Activated CD8-positive, alpha-beta T cell treated with anti-CD3 and anti-CD28 coated beads, Interleukin-2, amount 10 ng/mL, durations not matched to agents 7 days and 5 days (primary cell): ENCODE measurements around the gene WDR19. TPM values are rescaled to one million over a fixed set of nuclear protein-coding genes. Genes with fewer than 3 reads are reported as not detected.
"Not testable (repeated sequence)": the region's sequence is repeated elsewhere in the genome, so short reads cannot be mapped to it uniquely, and the experiment has no call there.

Source experiments
- ATAC-seq: fragments of 150-1000 bp; cut with Tn5 transposase; one replicate; pipeline ENCODE4 v1.10.0; 2021; ENCODE audit warnings: moderate library complexity
- CTCF ChIA-PET: fragments of 350-600 bp; sonication (Branson Sonifier 250); formaldehyde crosslinking; loops from one replicate; lab custom pipeline; 2021; ENCODE audit warnings: antibody characterized with exemption; lab: Charles Lee
- POLR2A ChIA-PET: fragments of 350-600 bp; sonication (Branson Sonifier 250); formaldehyde crosslinking; loops from one replicate; lab custom pipeline; 2021; ENCODE audit warnings: antibody characterized with exemption; lab: Charles Lee
- DNase-seq: peaks from one replicate; pipeline ENCODE4 v3.0.0-alpha.2; 2020
- H3K27ac Mint-ChIP-seq: one replicate; pipeline ENCODE4 v1.8.0; 2021; ENCODE audit warnings: mild to moderate bottlenecking, mixed read lengths
- H3K27me3 Mint-ChIP-seq: one replicate; pipeline ENCODE4 v1.8.0; 2021; ENCODE audit warnings: low read depth, mixed read lengths
- H3K36me3 Mint-ChIP-seq: one replicate; pipeline ENCODE4 v1.8.0; 2021; ENCODE audit warnings: low read depth, mixed read lengths
- H3K4me1 Mint-ChIP-seq: one replicate; pipeline ENCODE4 v1.8.0; 2021; ENCODE audit warnings: low read depth, mixed read lengths
- H3K4me3 Mint-ChIP-seq: one replicate; pipeline ENCODE4 v1.8.0; 2021; ENCODE audit warnings: mild to moderate bottlenecking, mixed read lengths
- H3K9me3 Mint-ChIP-seq: one replicate; pipeline ENCODE4 v1.8.0; 2022; ENCODE audit warnings: mixed read lengths; ENCODE audit not compliant: insufficient read depth
- total RNA-seq, 2 experiments: library from RNA; stranded (reverse); gene quantifications; one replicate each; pipeline ENCODE4 v1.2.3, GENCODE V29; 2021

Gene WDR19
- total RNA-seq, 2 experiments from 2014 or later: 6.0 to 6.5 TPM

GRCh38 chr4:39274503-39274902 lies 92.2 kb downstream of the WDR19 start:
- no peak for ATAC-seq
- no peak overlapping the region for H3K4me3 Mint-ChIP-seq
- no peaks in the 10 kb centered on the region for H3K9me3 Mint-ChIP-seq

GRCh38 chr4:39277661-39278060 lies 95.3 kb downstream of the WDR19 start:
- DNase-seq, H3K36me3 Mint-ChIP-seq, CTCF ChIA-PET, H3K9me3 Mint-ChIP-seq, H3K27ac Mint-ChIP-seq, POLR2A ChIA-PET, H3K27me3 Mint-ChIP-seq, ATAC-seq, H3K4me1 Mint-ChIP-seq, H3K4me3 Mint-ChIP-seq: not testable (repeated sequence)

More at GRCh38 chr4:39274503-39274902, 92.2 kb downstream of the WDR19 start:
- no peak overlapping the region for H3K27ac Mint-ChIP-seq
- ChIA-PET POLR2A (no interaction called here), CTCF (no interaction called here)
- H3K36me3 Mint-ChIP-seq: no peaks in the 10 kb centered on the region
- no peaks in the 10 kb centered on the region for H3K4me1 Mint-ChIP-seq
- no peak for DNase-seq
- no peaks in the 10 kb centered on the region for H3K27me3 Mint-ChIP-seq

DNA sequence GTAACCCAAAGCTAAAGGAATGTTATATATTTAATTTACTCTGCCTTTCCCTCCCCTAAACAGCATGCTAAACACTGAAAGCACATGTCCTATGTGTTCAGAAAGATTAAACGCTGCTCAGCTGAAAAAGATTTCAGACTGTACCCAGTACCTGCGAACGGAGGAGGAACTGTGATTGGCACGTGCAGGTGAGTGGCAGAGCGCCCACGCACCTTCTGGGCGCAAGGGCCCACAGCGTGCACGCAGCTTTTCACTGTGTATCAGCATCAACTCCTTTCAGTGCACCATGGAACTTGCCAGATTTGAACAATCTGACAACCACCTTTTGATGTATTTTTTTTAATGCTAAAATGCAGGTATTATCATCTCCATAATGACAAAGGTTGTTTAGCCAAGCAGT lies 96.1 kb downstream of the WDR19 start:
- ChIA-PET POLR2A (no interaction called here), CTCF (no interaction called here)
- Mint-ChIP-seq H3K36me3 (peaks cover 5% of the 10 kb centered on the region), H3K4me3 (no peak overlapping the region), H3K27me3 (no peaks in the 10 kb centered on the region), H3K9me3 (no peaks in the 10 kb centered on the region), H3K4me1 (no peaks in the 10 kb centered on the region), H3K27ac (no peak overlapping the region)
- ATAC-seq (no peak), DNase-seq (no peak)

GRCh38 chr4:39279416-39279815 lies 97.1 kb downstream of the WDR19 start:
- CTCF ChIA-PET: no interaction called here
- no peaks in the 10 kb centered on the region for H3K4me1 Mint-ChIP-seq
- POLR2A ChIA-PET: no interaction called here
- H3K9me3 Mint-ChIP-seq: no peaks in the 10 kb centered on the region
- no peaks in the 10 kb centered on the region for H3K27me3 Mint-ChIP-seq
- peak overlapping the region; percentile 54 for H3K27ac Mint-ChIP-seq
- H3K4me3 Mint-ChIP-seq: no peak overlapping the region
- ATAC-seq: no peak
- no peak for DNase-seq
- H3K36me3 Mint-ChIP-seq: peaks cover 10% of the 10 kb centered on the region

DNA sequence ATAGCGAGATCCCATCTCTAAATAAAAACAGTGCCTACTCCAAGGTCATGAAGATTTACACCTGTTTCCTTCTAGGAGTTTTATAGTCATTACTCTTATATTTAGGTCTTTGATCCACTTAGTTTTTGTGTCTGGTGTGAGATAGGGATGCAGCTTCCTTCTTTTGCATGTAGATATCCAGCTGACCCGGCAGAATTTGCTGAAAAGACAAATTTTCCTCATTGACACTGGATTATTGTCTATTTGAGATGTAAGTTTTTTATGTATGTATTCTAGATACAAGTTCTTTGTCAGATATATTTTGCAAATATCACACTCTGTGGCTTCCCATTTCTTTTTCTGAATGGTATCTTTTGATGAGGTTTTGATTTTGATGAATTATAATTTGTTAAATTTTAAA lies 98.4 kb downstream of the WDR19 start:
- H3K27me3 Mint-ChIP-seq: no peaks in the 10 kb centered on the region
- no peaks in the 10 kb centered on the region for H3K4me1 Mint-ChIP-seq
- peaks cover 19% of the 10 kb centered on the region for H3K36me3 Mint-ChIP-seq
- no peak overlapping the region for H3K4me3 Mint-ChIP-seq
- H3K9me3 Mint-ChIP-seq: no peaks in the 10 kb centered on the region
- no peak overlapping the region for H3K27ac Mint-ChIP-seq
- POLR2A ChIA-PET: no interaction called here
- CTCF ChIA-PET: no interaction called here
- ATAC-seq: no peak
- no peak for DNase-seq

GRCh38 chr4:39285111-39285795 lies 102.9 kb downstream of the WDR19 start:
- Mint-ChIP-seq H3K27me3 (no peaks in the 10 kb centered on the region), H3K36me3 (peaks cover 50% of the 10 kb centered on the region), H3K27ac (no peak overlapping the region), H3K4me1 (peaks cover 4% of the 10 kb centered on the region), H3K9me3 (no peaks in the 10 kb centered on the region), H3K4me3 (no peak overlapping the region)
- CTCF ChIA-PET: interaction anchor here (0.6 kb wide), 1 partner anchor 154 kb away, joined by 4 read pairs; no protein-coding TSS in a partner anchor
- ATAC-seq: no peak
- DNase-seq: no peak
- POLR2A ChIA-PET: interaction anchor here (1.0 kb wide), 1 partner anchor 80 kb away, joined by 3 read pairs; the partner anchor contains the start of gene RFC1

DNA sequence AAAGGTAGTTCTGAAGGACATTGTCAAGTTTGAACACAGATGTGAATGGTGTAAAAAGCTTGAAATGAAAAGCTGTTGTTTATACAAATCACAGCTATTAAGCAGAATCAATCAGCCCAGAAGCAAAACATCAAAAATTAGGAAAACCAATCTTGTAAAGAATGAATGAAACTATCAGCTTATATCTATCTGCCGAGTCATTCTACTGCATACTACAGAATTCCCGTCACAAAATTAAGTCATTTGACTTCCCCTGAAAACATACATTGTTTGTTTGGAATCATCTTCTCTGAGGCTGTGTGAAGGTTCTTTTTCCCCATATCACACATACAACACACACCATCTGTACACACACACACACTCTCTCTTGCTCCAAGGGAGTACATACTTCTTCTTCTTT lies 103.5 kb downstream of the WDR19 start:
- H3K36me3 Mint-ChIP-seq: peaks cover 52% of the 10 kb centered on the region
- no peaks in the 10 kb centered on the region for H3K27me3 Mint-ChIP-seq
- DNase-seq (no peak), ATAC-seq (no peak)
- H3K4me1 Mint-ChIP-seq: peaks cover 4% of the 10 kb centered on the region
- ChIA-PET CTCF (interaction anchor here (1.0 kb wide), 1 partner anchor 31 kb away, joined by 3 read pairs; no protein-coding TSS in a partner anchor), POLR2A (interaction anchor here (1.0 to 1.2 kb wide), 2 partner anchors 10 to 80 kb away, joined by 3 read pairs; partner anchors contain the start of gene RFC1)
- no peak overlapping the region for H3K4me3 Mint-ChIP-seq
- no peaks in the 10 kb centered on the region for H3K9me3 Mint-ChIP-seq
- H3K27ac Mint-ChIP-seq: no peak overlapping the region

DNA sequence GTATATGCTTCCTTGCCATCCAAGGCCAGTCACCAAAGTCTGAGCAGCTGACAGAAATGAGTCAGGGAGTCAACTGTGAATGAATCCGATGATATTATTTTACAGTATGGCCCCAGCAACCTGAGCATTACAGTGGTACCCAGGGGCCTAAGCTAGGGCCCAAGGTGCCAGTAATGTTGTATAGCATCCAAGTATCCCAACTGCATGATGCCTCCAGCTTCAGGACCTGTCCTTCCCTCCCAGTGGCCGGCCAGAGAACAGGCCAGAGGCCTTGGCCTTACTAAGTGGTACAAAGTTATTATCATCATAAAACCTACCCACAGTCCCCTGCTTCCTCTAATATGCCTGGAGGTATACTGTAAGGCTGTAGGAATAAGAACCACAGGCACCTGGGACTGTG lies 103.9 kb downstream of the WDR19 start:
- POLR2A ChIA-PET: interaction anchor here (1.2 kb wide), 1 partner anchor 10 kb away, joined by 3 read pairs; no protein-coding TSS in a partner anchor
- no peaks in the 10 kb centered on the region for H3K9me3 Mint-ChIP-seq
- no peaks in the 10 kb centered on the region for H3K27me3 Mint-ChIP-seq
- peaks cover 56% of the 10 kb centered on the region for H3K36me3 Mint-ChIP-seq
- H3K27ac Mint-ChIP-seq: no peak overlapping the region
- no peak overlapping the region for H3K4me3 Mint-ChIP-seq
- ATAC-seq (no peak), DNase-seq (no peak)
- CTCF ChIA-PET: interaction anchor here (1.0 kb wide), 1 partner anchor 31 kb away, joined by 3 read pairs; no protein-coding TSS in a partner anchor
- peaks cover 4% of the 10 kb centered on the region for H3K4me1 Mint-ChIP-seq

GRCh38 chr4:39287223-39287622 lies 104.9 kb downstream of the WDR19 start:
- ATAC-seq (no peak), DNase-seq (no peak)
- Mint-ChIP-seq H3K9me3 (no peaks in the 10 kb centered on the region), H3K36me3 (peaks cover 65% of the 10 kb centered on the region), H3K4me1 (peaks cover 4% of the 10 kb centered on the region), H3K27me3 (no peaks in the 10 kb centered on the region), H3K27ac (no peak overlapping the region), H3K4me3 (no peak overlapping the region)
- ChIA-PET POLR2A (no interaction called here), CTCF (no interaction called here)

DNA sequence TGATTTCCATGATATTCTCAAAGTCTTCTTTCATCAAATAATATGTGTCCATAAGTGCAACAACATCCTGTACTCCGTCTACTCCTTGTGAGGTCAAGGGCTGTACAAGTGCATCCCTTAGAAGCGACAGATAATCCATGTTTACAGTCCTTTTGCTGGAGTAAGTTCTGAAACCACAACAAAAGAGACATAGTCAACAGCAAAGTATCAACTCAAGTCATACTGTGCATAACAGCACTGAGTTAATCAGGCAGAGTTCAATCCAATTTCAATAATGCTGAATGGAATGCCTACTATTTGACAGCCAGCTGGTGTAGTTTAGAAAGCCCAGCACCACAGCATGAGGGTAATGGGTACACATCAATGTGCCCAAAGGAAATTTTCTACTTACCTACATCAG lies 109.4 kb downstream of the WDR19 start:
- ATAC-seq (no peak), DNase-seq (no peak)
- no peaks in the 10 kb centered on the region for H3K9me3 Mint-ChIP-seq
- ChIA-PET POLR2A (no interaction called here), CTCF (no interaction called here)
- peaks cover 4% of the 10 kb centered on the region for H3K4me1 Mint-ChIP-seq
- no peaks in the 10 kb centered on the region for H3K27me3 Mint-ChIP-seq
- no peak overlapping the region for H3K27ac Mint-ChIP-seq
- peaks cover 65% of the 10 kb centered on the region for H3K36me3 Mint-ChIP-seq
- no peak overlapping the region for H3K4me3 Mint-ChIP-seq

DNA sequence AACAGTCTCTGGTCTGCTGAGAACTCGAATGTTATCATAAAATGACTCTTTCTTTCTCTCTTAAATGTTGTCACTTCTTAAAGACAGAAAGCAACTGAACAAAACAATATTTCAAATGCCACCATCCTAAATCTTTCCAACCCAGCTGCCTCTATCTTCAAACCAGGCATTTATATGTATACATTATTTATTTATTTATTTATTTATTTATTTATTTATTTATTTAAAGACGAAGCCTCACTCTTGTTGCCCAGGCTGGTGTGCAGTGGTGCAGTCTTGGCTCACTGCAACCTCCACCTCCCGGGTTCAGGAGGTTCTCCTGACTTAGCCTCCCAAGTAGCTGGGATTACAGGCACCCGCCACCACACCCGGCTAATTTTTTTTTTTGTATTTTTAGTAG lies 110.1 kb downstream of the WDR19 start:
- CTCF ChIA-PET, H3K4me3 Mint-ChIP-seq, DNase-seq, H3K27ac Mint-ChIP-seq, H3K27me3 Mint-ChIP-seq, POLR2A ChIA-PET, ATAC-seq, H3K4me1 Mint-ChIP-seq, H3K9me3 Mint-ChIP-seq: not testable (repeated sequence)
- H3K36me3 Mint-ChIP-seq: peaks cover 64% of the 10 kb centered on the region

- no peak overlapping the region for H3K27ac Mint-ChIP-seq
- ChIA-PET CTCF (no interaction called here), POLR2A (no interaction called here)
- no peak overlapping the region for H3K4me3 Mint-ChIP-seq
- DNase-seq (no peak), ATAC-seq (no peak)
- no peaks in the 10 kb centered on the region for H3K4me1 Mint-ChIP-seq
- H3K27me3 Mint-ChIP-seq: no peaks in the 10 kb centered on the region
- no peaks in the 10 kb centered on the region for H3K9me3 Mint-ChIP-seq
- peaks cover 70% of the 10 kb centered on the region for H3K36me3 Mint-ChIP-seq
Measured at GRCh38 chr4:39295784-39296183, 113.5 kb downstream of the WDR19 start.
